Bronchial epithelial cell (primary cell): ENCODE results near the gene FCGR2B. TPM values are rescaled to one million over a fixed set of nuclear protein-coding genes. Genes with fewer than 3 reads are reported as not detected.
"Not testable (repeated sequence)": the region's sequence is repeated elsewhere in the genome, so short reads cannot be mapped to it uniquely, and the experiment has no call there.

Source experiments
- DNase-seq: peaks from one replicate; pipeline ENCODE4 v3.0.0-alpha.2; 2010; ENCODE audit warnings: low read depth
- FAIRE-seq: peaks from 2 replicates; lab custom pipeline; 2011; peaks lifted over from hg19 to GRCh38; lab: Jason Lieb, UNC
- H3K27me3 ChIP-seq: 2 replicates; pipeline ENCODE4 v1.5.1; 2011; ENCODE audit warnings: low read length; ENCODE audit not compliant: control insufficient read depth, insufficient read depth
- H3K36me3 ChIP-seq: 2 replicates; pipeline ENCODE4 v1.5.1; 2011; ENCODE audit warnings: low read length; ENCODE audit not compliant: control insufficient read depth, insufficient read depth
- H3K4me3 ChIP-seq: 2 replicates; pipeline ENCODE4 v1.5.1; 2011; ENCODE audit warnings: mild to moderate bottlenecking, low read depth, low read length, control low read depth
- CTCF ChIP-seq: IDR thresholded peaks from 2 replicates; pipeline ENCODE4 v1.5.1; 2011; ENCODE audit warnings: mild to moderate bottlenecking, moderate library complexity, low read length, control low read depth, inconsistent platforms; ENCODE audit not compliant: insufficient read depth, severe bottlenecking
- total RNA-seq: library from RNA; depleted of rRNA; stranded (reverse); fragments of >200 nt; gene quantifications from 2 replicates; pipeline ENCODE4 v1.2.1, GENCODE V29; 2014

The FCGR2B gene
- total RNA-seq, 1 donor from 2014 or later = not detected

DNA sequence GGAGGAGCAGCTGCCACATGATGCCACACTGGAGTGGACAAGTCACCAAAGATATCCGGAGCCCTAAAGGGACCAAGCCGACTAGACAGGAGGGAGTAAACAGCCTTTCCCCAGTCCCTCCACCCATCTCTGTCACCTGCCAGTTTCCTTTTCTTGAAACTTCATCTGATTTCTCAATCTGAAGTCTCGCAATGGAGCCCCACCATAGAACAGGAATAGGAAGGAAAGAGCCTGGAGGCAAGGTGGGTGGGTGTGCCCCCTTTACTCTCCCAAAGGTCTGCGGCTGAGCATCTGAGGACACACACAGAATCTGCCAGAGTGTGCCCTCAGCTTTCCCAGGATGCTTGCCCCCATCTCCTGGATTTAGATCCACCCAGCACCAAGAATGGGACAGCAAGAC, 31.9 kb upstream of the FCGR2B start, which contains the start of gene FCGR3B:
Gene FCGR3B (minus strand): TSS at position 101 of the 400 bp plus-strand sequence. CDS start 82 bp downstream, at position 19.
- FAIRE-seq (no peak), DNase-seq (no peak)
- Histone ChIP-seq H3K27me3 (no peaks in the 10 kb centered on the region), H3K4me3 (no peak within 1 kb of the TSS), H3K36me3 (no peaks in the 10 kb centered on the region)
- TF ChIP-seq CTCF = no peak

DNA sequence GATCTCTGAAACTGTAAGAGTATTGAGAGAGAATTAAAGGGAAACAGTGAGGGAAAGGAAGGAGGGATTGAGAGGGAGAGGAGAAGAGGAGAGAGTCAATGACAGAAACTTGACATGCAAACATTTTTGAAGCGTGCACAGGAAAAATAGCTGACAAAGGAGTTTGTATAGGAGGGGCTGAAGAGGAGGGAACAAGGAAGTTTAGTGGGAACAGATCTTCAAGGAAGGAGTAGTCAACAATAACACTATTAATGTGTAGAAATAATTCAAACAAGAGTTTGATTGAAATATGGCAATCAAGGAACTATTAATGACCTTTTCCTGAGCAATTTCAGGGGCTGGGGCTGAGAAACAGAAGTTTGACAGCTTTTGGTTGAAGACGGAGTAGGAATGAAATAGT, 27.9 kb upstream of the FCGR2B start:
- H3K4me3 ChIP-seq, H3K27me3 ChIP-seq, FAIRE-seq, H3K36me3 ChIP-seq, DNase-seq: not testable (repeated sequence)

DNA sequence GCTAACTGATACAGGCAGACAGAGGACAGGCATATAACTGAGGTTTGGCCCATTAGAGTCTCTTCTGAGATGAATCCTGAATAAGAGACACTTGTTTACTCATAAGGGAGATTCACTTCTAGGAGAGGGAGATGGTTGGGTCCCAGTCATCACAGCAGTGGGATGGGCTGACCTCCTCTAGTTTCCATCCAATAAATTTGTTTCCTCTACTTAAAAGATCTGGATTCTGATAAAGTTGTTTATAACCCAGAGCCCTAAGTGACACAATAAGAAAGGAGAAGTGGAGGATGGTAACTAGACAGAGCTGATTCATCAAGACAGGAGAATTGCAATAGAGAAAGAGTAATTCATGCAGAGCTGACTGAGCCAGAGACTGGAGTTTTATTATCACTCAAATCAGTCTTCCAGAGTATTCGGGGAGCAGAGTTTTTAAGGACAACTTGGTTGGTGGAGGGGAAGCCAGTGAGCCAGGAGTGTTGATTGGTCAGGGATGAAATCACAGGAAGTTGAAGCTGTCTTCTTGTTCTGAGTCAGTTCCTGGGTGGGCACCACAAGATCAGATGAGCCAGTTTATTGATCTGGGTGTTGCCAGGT, 26.7 kb upstream of the FCGR2B start:
- DNase-seq, H3K4me3 ChIP-seq: not testable (repeated sequence)

DNA sequence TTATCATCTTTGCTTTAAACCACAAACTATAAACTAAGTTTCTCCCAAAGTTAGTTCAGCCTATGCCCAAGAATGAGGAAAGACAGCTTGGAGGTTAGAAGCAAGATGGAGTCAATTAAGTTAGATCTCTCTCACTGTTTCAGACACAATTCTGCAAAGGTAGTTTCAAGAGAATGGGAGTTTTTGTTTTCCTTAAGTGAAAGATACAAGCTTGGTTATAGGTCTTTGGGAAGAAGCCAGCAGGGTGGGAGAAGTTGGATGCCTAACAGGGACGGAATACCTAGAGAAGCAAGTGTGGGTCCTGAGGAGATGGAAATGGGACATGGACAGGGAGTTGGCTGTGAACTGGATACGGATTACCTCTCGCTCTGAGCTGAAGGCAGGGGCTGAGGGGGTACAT, 26.0 kb upstream of the FCGR2B start:
- not testable (repeated sequence) for DNase-seq, H3K36me3 ChIP-seq, FAIRE-seq, H3K4me3 ChIP-seq, H3K27me3 ChIP-seq

More for the DNA sequence above, 26.7 kb upstream of the FCGR2B start:
- FAIRE-seq, H3K27me3 ChIP-seq, H3K36me3 ChIP-seq: not testable (repeated sequence)

- FAIRE-seq, H3K4me3 ChIP-seq, H3K36me3 ChIP-seq, H3K27me3 ChIP-seq, DNase-seq: not testable (repeated sequence)
Measured at GRCh38 chr1:161638251-161638993, 24.5 kb upstream of the FCGR2B start.

DNA sequence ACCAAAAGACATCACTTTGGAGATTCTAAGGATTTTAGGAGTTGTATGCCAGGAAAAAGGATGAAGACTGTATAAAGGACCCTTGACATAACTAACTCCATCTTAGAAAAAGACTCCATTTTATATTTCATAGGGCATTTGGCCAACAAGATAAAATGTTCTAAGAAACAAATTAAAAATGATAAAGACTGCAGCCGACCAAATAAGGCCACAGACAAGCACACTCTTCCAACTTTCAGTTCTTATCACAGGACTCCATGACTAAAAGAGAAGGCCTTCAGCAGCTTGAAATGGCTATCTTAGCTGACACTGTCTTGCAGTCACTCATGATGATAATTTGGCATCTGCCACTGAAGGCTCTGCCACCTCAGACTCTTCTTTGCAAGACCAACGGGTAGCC, 23.7 kb upstream of the FCGR2B start:
- H3K4me3 ChIP-seq, DNase-seq, FAIRE-seq, H3K27me3 ChIP-seq, H3K36me3 ChIP-seq: not testable (repeated sequence)

DNA sequence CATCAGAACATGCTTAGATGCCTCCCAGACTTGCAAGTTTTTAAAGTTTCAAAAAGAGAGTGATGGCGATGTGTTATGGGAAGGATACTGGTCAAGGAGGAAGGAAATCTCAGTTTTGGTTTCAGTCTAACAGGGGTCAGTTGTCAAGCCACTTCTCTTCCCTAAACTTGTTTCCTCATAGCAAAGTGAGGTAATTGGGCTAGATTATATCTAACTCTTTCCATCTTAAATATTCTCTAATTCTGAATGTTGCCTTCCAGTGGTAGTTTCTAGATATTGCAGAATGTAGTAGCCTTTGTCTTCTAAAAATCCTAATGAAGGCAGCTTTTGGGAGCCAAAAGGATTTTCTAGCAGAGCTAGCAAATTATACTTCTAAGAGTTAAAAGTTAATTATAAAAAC, 20.2 kb upstream of the FCGR2B start:
- not testable (repeated sequence) for H3K36me3 ChIP-seq, H3K27me3 ChIP-seq, H3K4me3 ChIP-seq, DNase-seq, FAIRE-seq

- not testable (repeated sequence) for H3K4me3 ChIP-seq, H3K36me3 ChIP-seq, DNase-seq, H3K27me3 ChIP-seq, FAIRE-seq
Measured at GRCh38 chr1:161643481-161644208, 19.3 kb upstream of the FCGR2B start.

GRCh38 chr1:161644855-161645254, 18.1 kb upstream of the FCGR2B start:
- not testable (repeated sequence) for H3K4me3 ChIP-seq, H3K36me3 ChIP-seq, DNase-seq, H3K27me3 ChIP-seq, FAIRE-seq
